ENCODE measurements around the gene MAPK7.

GRCh38 chr17:19368229-19368628 lies 10.1 kb upstream of the MAPK7 start:
- TF ChIP-seq, protein P1, sequence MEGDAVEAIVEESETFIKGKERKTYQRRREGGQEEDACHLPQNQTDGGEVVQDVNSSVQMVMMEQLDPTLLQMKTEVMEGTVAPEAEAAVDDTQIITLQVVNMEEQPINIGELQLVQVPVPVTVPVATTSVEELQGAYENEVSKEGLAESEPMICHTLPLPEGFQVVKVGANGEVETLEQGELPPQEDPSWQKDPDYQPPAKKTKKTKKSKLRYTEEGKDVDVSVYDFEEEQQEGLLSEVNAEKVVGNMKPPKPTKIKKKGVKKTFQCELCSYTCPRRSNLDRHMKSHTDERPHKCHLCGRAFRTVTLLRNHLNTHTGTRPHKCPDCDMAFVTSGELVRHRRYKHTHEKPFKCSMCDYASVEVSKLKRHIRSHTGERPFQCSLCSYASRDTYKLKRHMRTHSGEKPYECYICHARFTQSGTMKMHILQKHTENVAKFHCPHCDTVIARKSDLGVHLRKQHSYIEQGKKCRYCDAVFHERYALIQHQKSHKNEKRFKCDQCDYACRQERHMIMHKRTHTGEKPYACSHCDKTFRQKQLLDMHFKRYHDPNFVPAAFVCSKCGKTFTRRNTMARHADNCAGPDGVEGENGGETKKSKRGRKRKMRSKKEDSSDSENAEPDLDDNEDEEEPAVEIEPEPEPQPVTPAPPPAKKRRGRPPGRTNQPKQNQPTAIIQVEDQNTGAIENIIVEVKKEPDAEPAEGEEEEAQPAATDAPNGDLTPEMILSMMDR (conservative IDR thresholded peaks at IDR 0.05 in 1 of 2, IDR thresholded peaks at IDR 0.05 in 1 of 2; ENCODE audit: extremely low read depth in 1 of 2, insufficient read depth in 1 of 2, low read depth in 1 of 2, low read length in 2 of 2): no peak
- no peak for TF ChIP-seq EZH2 (IDR thresholded peaks at IDR 0.05; ENCODE audit: borderline replicate concordance, low read length)
